ENCODE results near the gene ABCA6. TPM values are rescaled to one million over a fixed set of nuclear protein-coding genes. Genes with fewer than 3 reads are reported as not detected.

ABCA6 gene
- total and polyA plus RNA-seq, 2 of the 13 experiments (the other 11 are each of a cell fraction or from before 2014, with no cell fraction given), result 0.05 to 0.11 TPM

GRCh38 chr17:69050999-69051775 is 90.5 kb downstream of the ABCA6 start (continued):
- TF ChIP-seq ZNF569 (CRISPR knock-in tag; IDR thresholded peaks at IDR 0.05; ENCODE audit: borderline replicate concordance) (no peak), ZC3H13 (CRISPR knock-in tag; IDR thresholded peaks at IDR 0.05) (no peak), MTA3 (CRISPR knock-in tag; IDR thresholded peaks at IDR 0.05) (no peak), ZNF766 (CRISPR knock-in tag; IDR thresholded peaks at IDR 0.05; ENCODE audit: borderline replicate concordance) (no peak), RARG (CRISPR knock-in tag; IDR thresholded peaks at IDR 0.05; ENCODE audit: low read depth) (no peak), ZNF580 (CRISPR knock-in tag; IDR thresholded peaks at IDR 0.05; ENCODE audit: borderline replicate concordance, low read depth) (no peak), ZNF33B (CRISPR knock-in tag; IDR thresholded peaks at IDR 0.05) (no peak), ZFP1 (CRISPR knock-in tag; IDR thresholded peaks at IDR 0.05) (0 out of 2 replicates have a peak, but pooled peaks have one; percentile 30), ARID3A (IDR thresholded peaks at IDR 0.05; ENCODE audit: low read depth, low read length) (no peak), SOX5 (CRISPR knock-in tag; IDR thresholded peaks at IDR 0.05; ENCODE audit: borderline replicate concordance) (peak; percentile 91), DPF2 (CRISPR knock-in tag; IDR thresholded peaks at IDR 0.05; ENCODE audit: borderline replicate concordance, low read depth) (peak; percentile 29; the same call in 1 of the 2 replicates), ETV5 (CRISPR knock-in tag; IDR thresholded peaks at IDR 0.05; ENCODE audit: borderline replicate concordance) (no peak; the same call in 1 of the 2 replicates), JUNB (CRISPR knock-in tag; IDR thresholded peaks at IDR 0.05; ENCODE audit: borderline replicate concordance) (no peak)
- TF ChIP-seq, protein P1, sequence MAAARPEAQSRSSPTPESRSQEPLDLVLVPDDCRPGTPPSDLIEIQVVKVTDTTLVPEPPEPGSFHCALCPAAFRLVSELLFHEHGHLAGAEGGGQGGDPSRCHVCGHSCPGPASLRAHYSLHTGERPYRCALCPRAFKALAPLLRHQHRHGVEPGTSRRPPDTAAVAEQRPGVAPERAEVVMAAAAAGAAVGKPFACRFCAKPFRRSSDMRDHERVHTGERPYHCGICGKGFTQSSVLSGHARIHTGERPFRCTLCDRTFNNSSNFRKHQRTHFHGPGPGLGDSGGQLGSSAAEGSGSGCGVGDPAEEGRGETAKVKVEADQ (CRISPR knock-in tag; IDR thresholded peaks at IDR 0.05; ENCODE audit: borderline replicate concordance), result no peak
- TF ChIP-seq, protein P2, sequence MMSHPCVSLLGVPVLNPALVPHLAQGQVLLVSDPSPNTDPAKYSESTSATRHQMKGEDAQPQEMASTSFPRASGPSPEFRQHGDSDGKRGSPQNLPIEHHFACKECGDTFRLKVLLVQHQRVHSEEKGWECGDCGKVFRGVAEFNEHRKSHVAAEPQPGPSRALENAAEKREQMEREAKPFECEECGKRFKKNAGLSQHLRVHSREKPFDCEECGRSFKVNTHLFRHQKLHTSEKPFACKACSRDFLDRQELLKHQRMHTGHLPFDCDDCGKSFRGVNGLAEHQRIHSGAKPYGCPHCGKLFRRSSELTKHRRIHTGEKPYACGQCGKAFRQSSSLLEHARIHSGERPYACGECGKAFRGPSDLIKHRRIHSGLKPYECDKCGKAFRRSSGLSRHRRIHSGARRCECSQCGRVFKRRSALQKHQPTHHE (CRISPR knock-in tag; IDR thresholded peaks at IDR 0.05; ENCODE audit: borderline replicate concordance), result no peak
- TF ChIP-seq, protein P3, sequence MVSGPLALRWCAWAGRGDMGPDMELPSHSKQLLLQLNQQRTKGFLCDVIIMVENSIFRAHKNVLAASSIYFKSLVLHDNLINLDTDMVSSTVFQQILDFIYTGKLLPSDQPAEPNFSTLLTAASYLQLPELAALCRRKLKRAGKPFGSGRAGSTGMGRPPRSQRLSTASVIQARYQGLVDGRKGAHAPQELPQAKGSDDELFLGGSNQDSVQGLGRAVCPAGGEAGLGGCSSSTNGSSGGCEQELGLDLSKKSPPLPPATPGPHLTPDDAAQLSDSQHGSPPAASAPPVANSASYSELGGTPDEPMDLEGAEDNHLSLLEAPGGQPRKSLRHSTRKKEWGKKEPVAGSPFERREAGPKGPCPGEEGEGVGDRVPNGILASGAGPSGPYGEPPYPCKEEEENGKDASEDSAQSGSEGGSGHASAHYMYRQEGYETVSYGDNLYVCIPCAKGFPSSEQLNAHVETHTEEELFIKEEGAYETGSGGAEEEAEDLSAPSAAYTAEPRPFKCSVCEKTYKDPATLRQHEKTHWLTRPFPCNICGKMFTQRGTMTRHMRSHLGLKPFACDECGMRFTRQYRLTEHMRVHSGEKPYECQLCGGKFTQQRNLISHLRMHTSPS (CRISPR knock-in tag; IDR thresholded peaks at IDR 0.05; ENCODE audit: low read depth), result no peak

Data from HepG2 (cell line).